Measurements from ENCODE around the gene ARFGAP1.

The ARFGAP1 gene

GRCh38 chr20:63261060-63261794, 11.4 kb upstream of the ARFGAP1 start:
- no peak for DNase-seq

GRCh38 chr20:63261795-63262528, 10.7 kb upstream of the ARFGAP1 start:
- no peak for DNase-seq

GRCh38 chr20:63262836-63263235, 9.8 kb upstream of the ARFGAP1 start:
- no peak for DNase-seq

GRCh38 chr20:63264000-63264399, 8.6 kb upstream of the ARFGAP1 start:
- no peak for DNase-seq

GRCh38 chr20:63264519-63264918, 8.1 kb upstream of the ARFGAP1 start:
- DNase-seq: no peak

GRCh38 chr20:63265891-63266515, 6.6 kb upstream of the ARFGAP1 start:
- peak; percentile 20 for DNase-seq

GRCh38 chr20:63267691-63268090, 4.9 kb upstream of the ARFGAP1 start:
- no peak for DNase-seq

GRCh38 chr20:63268256-63268655, 4.4 kb upstream of the ARFGAP1 start:
- no peak for DNase-seq

- DNase-seq: no peak
Measured at GRCh38 chr20:63268671-63269439, 3.8 kb upstream of the ARFGAP1 start.

- no peak for DNase-seq
Measured at GRCh38 chr20:63269724-63270123, 2.9 kb upstream of the ARFGAP1 start.

- DNase-seq: no peak
Measured at GRCh38 chr20:63270606-63271325, 1.8 kb upstream of the ARFGAP1 start.

- no peak for DNase-seq
Measured at GRCh38 chr20:63273059-63273579, 506 bp downstream of the ARFGAP1 start.

GRCh38 chr20:63273635-63274380, 1.2 kb downstream of the ARFGAP1 start:
- peak; percentile 86 for DNase-seq

- no peak for DNase-seq
Measured at GRCh38 chr20:63274381-63275228, 2.0 kb downstream of the ARFGAP1 start.

- DNase-seq: no peak
Measured at GRCh38 chr20:63275825-63276224, 3.2 kb downstream of the ARFGAP1 start.

GRCh38 chr20:63276956-63277355, 4.3 kb downstream of the ARFGAP1 start:
- no peak for DNase-seq

GRCh38 chr20:63277466-63278272, 5.1 kb downstream of the ARFGAP1 start:
- DNase-seq: no peak

GRCh38 chr20:63278661-63279060, 6.0 kb downstream of the ARFGAP1 start:
- no peak for DNase-seq

GRCh38 chr20:63279931-63280330, 7.3 kb downstream of the ARFGAP1 start:
- DNase-seq: no peak

- no peak for DNase-seq
Measured at GRCh38 chr20:63280371-63280770, 7.8 kb downstream of the ARFGAP1 start.

Data from EL (cell line).